Bronchial epithelial cell (primary cell): ENCODE results near the gene TCF7L2. TPM values are rescaled to one million over a fixed set of nuclear protein-coding genes. Genes with fewer than 3 reads are reported as not detected.

Experiments used
- DNase-seq: peaks from one replicate; pipeline ENCODE4 v3.0.0-alpha.2; 2010; ENCODE audit warnings: low read depth
- FAIRE-seq: peaks from 2 replicates; lab custom pipeline; 2011; peaks lifted over from hg19 to GRCh38; lab: Jason Lieb, UNC
- H3K27me3 ChIP-seq: 2 replicates; pipeline ENCODE4 v1.5.1; 2011; ENCODE audit warnings: low read length; ENCODE audit not compliant: control insufficient read depth, insufficient read depth
- H3K36me3 ChIP-seq: 2 replicates; pipeline ENCODE4 v1.5.1; 2011; ENCODE audit warnings: low read length; ENCODE audit not compliant: control insufficient read depth, insufficient read depth
- H3K4me3 ChIP-seq: 2 replicates; pipeline ENCODE4 v1.5.1; 2011; ENCODE audit warnings: mild to moderate bottlenecking, low read depth, low read length, control low read depth
- CTCF ChIP-seq: IDR thresholded peaks from 2 replicates; pipeline ENCODE4 v1.5.1; 2011; ENCODE audit warnings: mild to moderate bottlenecking, moderate library complexity, low read length, control low read depth, inconsistent platforms; ENCODE audit not compliant: insufficient read depth, severe bottlenecking
- total RNA-seq: library from RNA; depleted of rRNA; stranded (reverse); fragments of >200 nt; gene quantifications from 2 replicates; pipeline ENCODE4 v1.2.1, GENCODE V29; 2014

The TCF7L2 gene
- total RNA-seq, 1 donor from 2014 or later = 1.1 TPM

- Histone ChIP-seq H3K4me3 (no peak overlapping the region), H3K36me3 (peaks cover 1% of the 10 kb centered on the region), H3K27me3 (no peaks in the 10 kb centered on the region)
- FAIRE-seq (no peak), DNase-seq (peak; percentile 96)
- no peak for TF ChIP-seq CTCF
These were observed 95.4 kb downstream of the TCF7L2 start for GRCh38 chr10:113045147-113046055.

GRCh38 chr10:113047151-113047550 is 97.1 kb downstream of the TCF7L2 start:
- Histone ChIP-seq H3K36me3 (peaks cover 1% of the 10 kb centered on the region), H3K4me3 (no peak overlapping the region), H3K27me3 (no peaks in the 10 kb centered on the region)
- FAIRE-seq (no peak), DNase-seq (no peak)
- TF ChIP-seq CTCF = no peak

GRCh38 chr10:113047605-113047962 is 97.5 kb downstream of the TCF7L2 start:
- peaks cover 1% of the 10 kb centered on the region for H3K36me3 ChIP-seq
- H3K4me3 ChIP-seq = no peak overlapping the region
- DNase-seq = peak; percentile 67
- FAIRE-seq = no peak
- TF ChIP-seq CTCF = no peak
- H3K27me3 ChIP-seq = no peaks in the 10 kb centered on the region

- peak; percentile 82 for DNase-seq
- no peak for FAIRE-seq
These were observed 98.1 kb downstream of the TCF7L2 start for GRCh38 chr10:113047963-113048781.

GRCh38 chr10:113049881-113050280 is 99.8 kb downstream of the TCF7L2 start:
- Histone ChIP-seq H3K27me3 (no peaks in the 10 kb centered on the region), H3K36me3 (peaks cover 1% of the 10 kb centered on the region), H3K4me3 (no peak overlapping the region)
- no peak for DNase-seq
- TF ChIP-seq CTCF = no peak
- no peak for FAIRE-seq

More at GRCh38 chr10:113047963-113048781, 98.1 kb downstream of the TCF7L2 start:
- no peak for TF ChIP-seq CTCF
- peaks cover 1% of the 10 kb centered on the region for H3K36me3 ChIP-seq
- H3K27me3 ChIP-seq = no peaks in the 10 kb centered on the region
- H3K4me3 ChIP-seq = no peak overlapping the region
